CD14-positive monocyte (primary cell): Measurements from ENCODE around the gene CCNL1. TPM values are rescaled to one million over a fixed set of nuclear protein-coding genes. Genes with fewer than 3 reads are reported as not detected.

ENCODE experiments used
- DNase-seq, 3 donors: peaks; one replicate each; pipeline ENCODE4 v3.0.0-alpha.2; 2011 to 2022
- H2AFZ ChIP-seq: 2 replicates; pipeline ENCODE4 v1.6.0; 2012; ENCODE audit warnings: mild to moderate bottlenecking, low read depth, low read length, inconsistent platforms; ENCODE audit not compliant: insufficient read depth, poor library complexity, severe bottlenecking
- H3K27ac ChIP-seq, 2 donors: 1 replicate in 1 of 2; 2 replicates in 1 of 2; pipeline ENCODE4 v1.5.1; 2012 to 2013; ENCODE audit warnings: low read length in 2 of 2, control low read depth in 1 of 2, inconsistent platforms in 1 of 2, low read depth in 1 of 2, mild to moderate bottlenecking in 1 of 2
- H3K27me3 ChIP-seq, 2 donors: one replicate each; pipeline versions ENCODE4 v1.6.0 to v1.6.1; 2011 to 2013; ENCODE audit warnings: low read length in 2 of 2; ENCODE audit not compliant: control insufficient read depth in 2 of 2, insufficient read depth in 2 of 2
- H3K36me3 ChIP-seq, 2 donors: replicated peaks in 1 of 2; 1 replicate in 1 of 2; 2 replicates in 1 of 2; pipeline versions ENCODE4 v1.5.1 to v1.6.1; 2012 to 2013; ENCODE audit warnings: low read length in 2 of 2, control low read depth in 1 of 2, inconsistent platforms in 1 of 2, mild to moderate bottlenecking in 1 of 2; ENCODE audit not compliant: insufficient read depth in 2 of 2, control insufficient read depth in 1 of 2
- H3K4me1 ChIP-seq, 2 donors: 1 replicate in 1 of 2; 2 replicates in 1 of 2; pipeline versions ENCODE4 v1.5.1 to v1.6.1; 2012 to 2013; ENCODE audit warnings: low read length in 2 of 2, control low read depth in 1 of 2, inconsistent platforms in 1 of 2, mild to moderate bottlenecking in 1 of 2, moderate library complexity in 1 of 2; ENCODE audit not compliant: insufficient read depth in 2 of 2, control insufficient read depth in 1 of 2
- H3K4me2 ChIP-seq: replicated peaks from 2 replicates; pipeline ENCODE3; 2012; ENCODE audit warnings: low read length, moderate library complexity, mild to moderate bottlenecking; ENCODE audit not compliant: poor library complexity, severe bottlenecking; ENCODE audit errors: extremely low read depth
- H3K4me3 ChIP-seq, 3 experiments: fragments of 200-600 bp in 1 of 3; sonication (generic) in 1 of 3; replicated peaks in 1 of 3; 1 replicate in 2 of 3; 2 replicates in 1 of 3; pipeline ENCODE4 v1.5.1; 2011 to 2013; ENCODE audit warnings: low read length in 3 of 3, mild to moderate bottlenecking in 3 of 3, control low read depth in 2 of 3, low read depth in 2 of 3, inconsistent platforms in 1 of 3, moderate library complexity in 1 of 3
- H3K79me2 ChIP-seq: 2 replicates; pipeline ENCODE4 v1.6.0; 2012; ENCODE audit warnings: mild to moderate bottlenecking, control low read depth, inconsistent platforms, low read length, moderate library complexity; ENCODE audit not compliant: insufficient read depth
- H3K9ac ChIP-seq: 2 replicates; pipeline ENCODE4 v1.6.0; 2017; ENCODE audit warnings: low read length, mild to moderate bottlenecking; ENCODE audit not compliant: insufficient read depth, poor library complexity, severe bottlenecking
- H3K9me3 ChIP-seq, 2 donors: replicated peaks in 1 of 2; 1 replicate in 1 of 2; 2 replicates in 1 of 2; pipeline versions ENCODE4 v1.5.1 to v1.6.1; 2012 to 2013; ENCODE audit warnings: low read length in 2 of 2, control low read depth in 1 of 2; ENCODE audit not compliant: control insufficient read depth in 1 of 2, insufficient read depth in 1 of 2
- H4K20me1 ChIP-seq: 2 replicates; pipeline ENCODE4 v1.6.0; 2012; ENCODE audit warnings: mild to moderate bottlenecking, low read length, control low read depth, moderate library complexity; ENCODE audit not compliant: insufficient read depth
- H3K27ac Mint-ChIP-seq, 7 donors: one replicate each; pipeline ENCODE4 v1.8.0; 2020; ENCODE audit warnings: mild to moderate bottlenecking in 7 of 7, mixed read lengths in 7 of 7, moderate library complexity in 6 of 7, inconsistent platforms in 2 of 7
- H3K27me3 Mint-ChIP-seq, 3 donors: one replicate each; pipeline ENCODE4 v1.8.0; 2021 to 2022; ENCODE audit warnings: low read depth in 3 of 3, mild to moderate bottlenecking in 3 of 3, mixed read lengths in 3 of 3, moderate library complexity in 3 of 3, inconsistent platforms in 1 of 3
- H3K36me3 Mint-ChIP-seq, 2 donors: one replicate each; pipeline ENCODE4 v1.8.0; 2020; ENCODE audit warnings: mixed read lengths in 2 of 2, inconsistent platforms in 1 of 2, mild to moderate bottlenecking in 1 of 2
- H3K4me1 Mint-ChIP-seq: one replicate; pipeline ENCODE4 v1.8.0; 2020; ENCODE audit warnings: mild to moderate bottlenecking, mixed read lengths
- H3K4me3 Mint-ChIP-seq, 2 donors: one replicate each; pipeline ENCODE4 v1.8.0; 2020; ENCODE audit warnings: mild to moderate bottlenecking in 2 of 2, mixed read lengths in 2 of 2, moderate library complexity in 1 of 2
- H3K9me3 Mint-ChIP-seq, 7 donors: one replicate each; pipeline ENCODE4 v1.8.0; 2020 to 2022; ENCODE audit warnings: mixed read lengths in 7 of 7, mild to moderate bottlenecking in 6 of 7, moderate library complexity in 6 of 7, inconsistent platforms in 2 of 7
- CTCF ChIP-seq: fragments of 200-600 bp; IDR thresholded peaks from one replicate; pipeline ENCODE4 v1.8.0; 2022; ENCODE audit warnings: antibody characterized with exemption, mild to moderate bottlenecking
- WGBS: methylation state at CpG from one replicate; pipeline ENCODE4 v1.1.5; 2013; ENCODE audit warnings: missing lambda C conversion rate; ENCODE audit not compliant: insufficient coverage; 5-methylcytosine and 5-hydroxymethylcytosine counted together
- intact Hi-C, 2 donors: fragments of 100-400 bp; cut with micrococcal nuclease; formaldehyde crosslinking; loops; one replicate each; pipeline versions ENCODE4 v1.15.0 to v1.15.1; 2023
- polyA plus RNA-seq, 3 donors: library from polyadenylated mRNA; depleted of rRNA in 1 of 3; unstranded in 2 of 3; stranded (reverse) in 1 of 3; fragments of 300-500 nt in 2 of 3; fragments of >200 nt in 1 of 3; fragmentation: Illumina TruSeq in 2 of 3; gene quantifications; 1 replicate in 2 of 3; 2 replicates in 1 of 3; pipeline ENCODE4 v1.2.3, GENCODE V29; 2012 to 2021

CCNL1 gene
- polyA plus RNA-seq, 3 donors: 32.0 to 751 (median 42.3) TPM

- H3K4me1 ChIP-seq: peaks cover 7 to 10% of the 10 kb centered on the region in 2 donors
- no peaks in the 10 kb centered on the region for H3K9me3 ChIP-seq
- H3K27me3 ChIP-seq: no peaks in the 10 kb centered on the region
- H3K4me3 Mint-ChIP-seq: no peak overlapping the region
- intact Hi-C loops: loop anchor here (5.0 to 10.0 kb wide), 3 partner anchors 297 to 980 kb away; partner anchors contain the start of gene TIPARP (in 1 of the 2)
- WGBS: 82% methylated on average over 5 of the region's 5 CpGs
- H3K4me1 Mint-ChIP-seq: peaks cover 35% of the 10 kb centered on the region
- H3K9me3 Mint-ChIP-seq: no peaks in the 10 kb centered on the region
- H2AFZ ChIP-seq: no peak overlapping the region
- peak overlapping the region in 1 of 7 donors; percentile 17 for H3K27ac Mint-ChIP-seq
- peaks cover 9 to 21% of the 10 kb centered on the region in 2 donors for H3K36me3 Mint-ChIP-seq
- no peak for DNase-seq
- H3K9ac ChIP-seq: no peak overlapping the region
- H3K79me2 ChIP-seq: no peaks in the 10 kb centered on the region
- peaks cover 0 to 16% of the 10 kb centered on the region in 2 donors for H3K36me3 ChIP-seq
- H4K20me1 ChIP-seq: peaks cover 7% of the 10 kb centered on the region
- H3K27me3 Mint-ChIP-seq: peaks cover 0 to 1% (median 0%) of the 10 kb centered on the region in 3 donors
- TF ChIP-seq CTCF: no peak
- no peak overlapping the region for H3K4me3 ChIP-seq
- no peak overlapping the region for H3K4me2 ChIP-seq
- no peak overlapping the region for H3K27ac ChIP-seq
These were observed 28.1 kb downstream of the CCNL1 start for GRCh38 chr3:157131861-157132260.

- Histone ChIP-seq H3K79me2 (no peaks in the 10 kb centered on the region), H3K27me3 (no peaks in the 10 kb centered on the region), H3K4me2 (no peak overlapping the region), H3K4me3 (no peak overlapping the region), H3K36me3 (peaks cover 0 to 9% of the 10 kb centered on the region in 2 donors), H4K20me1 (no peaks in the 10 kb centered on the region), H3K9me3 (no peaks in the 10 kb centered on the region), H3K9ac (no peak overlapping the region), H3K4me1 (peaks cover 7 to 10% of the 10 kb centered on the region in 2 donors), H2AFZ (no peak overlapping the region), H3K27ac (no peak overlapping the region)
- H3K9me3 Mint-ChIP-seq: no peaks in the 10 kb centered on the region
- DNase-seq: peak; percentile 67 to 93 (median 76)
- 51% methylated on average over 7 of the region's 23 CpGs for WGBS
- peak overlapping the region in 5 of 7 donors; percentile 13 to 54 (median 31) for H3K27ac Mint-ChIP-seq
- H3K4me1 Mint-ChIP-seq: peaks cover 30% of the 10 kb centered on the region
- intact Hi-C loops: loop anchor here (5.0 to 10.0 kb wide), 3 partner anchors 296 to 978 kb away; partner anchors contain the start of gene TIPARP (in 1 of the 2)
- H3K36me3 Mint-ChIP-seq: peaks cover 1 to 11% of the 10 kb centered on the region in 2 donors
- peak overlapping the region in 1 of 2 donors; percentile 21 for H3K4me3 Mint-ChIP-seq
- TF ChIP-seq CTCF: peak; percentile 78
- peaks cover 0 to 1% (median 1%) of the 10 kb centered on the region in 3 donors for H3K27me3 Mint-ChIP-seq
These were observed 29.3 kb downstream of the CCNL1 start for GRCh38 chr3:157130467-157131251.
